Esophagus muscularis mucosa (tissue), 3 donors: ENCODE results near the gene CD3D.

Source experiments
- CTCF ChIP-seq, 3 experiments: fragments of 200-600 bp in 2 of 3; fragments of 450-650 bp in 1 of 3; sonication (generic) in 2 of 3; IDR thresholded peaks; one replicate each; pipeline ENCODE4 v1.5.1; 2017 to 2019; ENCODE audit warnings: antibody characterized with exemption in 3 of 3, mild to moderate bottlenecking in 2 of 3, moderate library complexity in 1 of 3
- POLR2A ChIP-seq: fragments of 450-650 bp; IDR thresholded peaks from one replicate; pipeline ENCODE4 v1.6.1; 2017; ENCODE audit warnings: antibody characterized with exemption, moderate library complexity, mild to moderate bottlenecking, low read depth
- POLR2AphosphoS5 ChIP-seq, 2 donors: sonication (generic); formaldehyde crosslinking; IDR thresholded peaks; one replicate each; pipeline ENCODE4 v1.6.1; 2017; ENCODE audit warnings: antibody characterized with exemption in 2 of 2

- TF ChIP-seq CTCF (IDR thresholded peaks at IDR 0.05): no peak
- TF ChIP-seq POLR2AphosphoS5 (IDR thresholded peaks at IDR 0.05): no peak
- TF ChIP-seq POLR2A: no peak
Measured at GRCh38 chr11:118338637-118339061, 3.9 kb downstream of the CD3D start.
